ENCODE results near the gene NINJ1.

DNA sequence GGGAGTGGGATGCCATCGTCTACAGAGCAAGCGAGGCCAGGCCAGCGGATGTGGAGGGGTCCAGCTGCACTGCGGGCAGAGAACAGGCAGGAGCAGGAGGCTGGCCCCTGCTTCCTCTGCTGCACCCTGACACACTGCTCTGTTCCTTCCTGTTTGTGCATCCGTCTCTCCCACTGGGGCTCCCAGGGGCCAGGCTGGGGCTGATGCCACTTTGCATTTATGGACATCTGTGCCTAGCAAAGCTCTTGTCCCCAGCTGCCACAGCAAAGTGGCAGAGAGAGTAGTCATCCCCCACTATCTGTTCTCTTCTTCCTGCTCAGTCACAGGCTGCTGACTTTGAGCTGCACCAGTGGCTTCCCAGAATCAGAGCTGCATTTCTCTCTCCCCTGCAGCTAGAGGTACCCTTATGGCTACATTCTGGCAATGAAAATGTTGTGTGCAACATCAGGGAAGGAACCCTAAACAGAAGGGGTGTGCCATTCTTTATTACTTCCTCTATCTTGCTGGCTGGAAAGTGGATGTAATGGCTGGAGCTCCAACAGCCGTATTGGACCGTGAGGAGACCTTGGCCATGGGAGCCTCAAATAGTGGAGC, 4.2 kb upstream of the NINJ1 start:
- TF ChIP-seq, protein P1, sequence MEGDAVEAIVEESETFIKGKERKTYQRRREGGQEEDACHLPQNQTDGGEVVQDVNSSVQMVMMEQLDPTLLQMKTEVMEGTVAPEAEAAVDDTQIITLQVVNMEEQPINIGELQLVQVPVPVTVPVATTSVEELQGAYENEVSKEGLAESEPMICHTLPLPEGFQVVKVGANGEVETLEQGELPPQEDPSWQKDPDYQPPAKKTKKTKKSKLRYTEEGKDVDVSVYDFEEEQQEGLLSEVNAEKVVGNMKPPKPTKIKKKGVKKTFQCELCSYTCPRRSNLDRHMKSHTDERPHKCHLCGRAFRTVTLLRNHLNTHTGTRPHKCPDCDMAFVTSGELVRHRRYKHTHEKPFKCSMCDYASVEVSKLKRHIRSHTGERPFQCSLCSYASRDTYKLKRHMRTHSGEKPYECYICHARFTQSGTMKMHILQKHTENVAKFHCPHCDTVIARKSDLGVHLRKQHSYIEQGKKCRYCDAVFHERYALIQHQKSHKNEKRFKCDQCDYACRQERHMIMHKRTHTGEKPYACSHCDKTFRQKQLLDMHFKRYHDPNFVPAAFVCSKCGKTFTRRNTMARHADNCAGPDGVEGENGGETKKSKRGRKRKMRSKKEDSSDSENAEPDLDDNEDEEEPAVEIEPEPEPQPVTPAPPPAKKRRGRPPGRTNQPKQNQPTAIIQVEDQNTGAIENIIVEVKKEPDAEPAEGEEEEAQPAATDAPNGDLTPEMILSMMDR (IDR thresholded peaks at IDR 0.05): no peak
- TF ChIP-seq POLR2A (IDR thresholded peaks at IDR 0.05): no peak

Data from lower leg skin (tissue), 3 donors.